ENCODE data around the gene PTPRT.

PTPRT gene

DNA sequence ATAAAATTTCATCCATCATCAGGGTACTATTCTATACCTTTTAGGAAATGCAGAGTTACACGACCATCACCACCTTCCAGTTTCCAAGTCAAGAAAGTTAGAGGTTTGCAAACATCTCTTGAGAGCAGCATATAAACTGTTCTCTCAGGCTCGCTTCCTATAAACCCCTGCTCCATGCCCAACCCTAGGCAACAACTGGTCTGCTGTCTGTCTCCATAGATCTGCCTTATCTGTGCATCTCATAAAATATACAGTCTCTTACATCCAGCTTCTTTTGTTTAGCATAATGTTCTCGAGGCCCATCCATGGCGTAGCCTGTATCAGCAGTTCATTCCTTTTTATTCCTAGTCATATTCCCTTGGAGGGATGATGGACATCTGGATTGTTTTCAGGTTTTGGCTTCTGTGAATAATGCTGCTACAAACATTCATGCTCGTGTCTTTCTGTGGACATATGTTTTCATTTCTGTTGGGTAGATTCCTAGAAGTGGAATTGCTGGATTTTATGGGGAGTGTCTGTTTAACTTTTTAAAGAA is 6.1 kb downstream of the PTPRT start:
- H3K27ac ChIP-seq (ENCODE audit: extremely low read depth, low read depth, low read length) = no peak overlapping the region
- POLR2A ChIA-PET = no interaction called here
- H3K9me3 ChIP-seq (ENCODE audit: control insufficient read depth, insufficient read depth, low read depth, low read length) = no peaks in the 10 kb centered on the region
- H3K36me3 ChIP-seq (ENCODE audit: control insufficient read depth in 2 of 2, insufficient read depth in 1 of 2, low read length in 2 of 2) = no peaks in the 10 kb centered on the region
- no peaks in the 10 kb centered on the region for H3K4me1 ChIP-seq (ENCODE audit: control insufficient read depth, insufficient read depth, low read length)
- no peak for TF ChIP-seq ZNF791 (tag by site-specific recombination; IDR thresholded peaks at IDR 0.05)
- TF ChIP-seq, protein P1, sequence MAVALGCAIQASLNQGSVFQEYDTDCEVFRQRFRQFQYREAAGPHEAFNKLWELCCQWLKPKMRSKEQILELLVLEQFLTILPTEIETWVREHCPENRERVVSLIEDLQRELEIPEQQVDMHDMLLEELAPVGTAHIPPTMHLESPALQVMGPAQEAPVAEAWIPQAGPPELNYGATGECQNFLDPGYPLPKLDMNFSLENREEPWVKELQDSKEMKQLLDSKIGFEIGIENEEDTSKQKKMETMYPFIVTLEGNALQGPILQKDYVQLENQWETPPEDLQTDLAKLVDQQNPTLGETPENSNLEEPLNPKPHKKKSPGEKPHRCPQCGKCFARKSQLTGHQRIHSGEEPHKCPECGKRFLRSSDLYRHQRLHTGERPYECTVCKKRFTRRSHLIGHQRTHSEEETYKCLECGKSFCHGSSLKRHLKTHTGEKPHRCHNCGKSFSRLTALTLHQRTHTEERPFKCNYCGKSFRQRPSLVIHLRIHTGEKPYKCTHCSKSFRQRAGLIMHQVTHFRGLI (tag by site-specific recombination; IDR thresholded peaks at IDR 0.05) = peak; percentile 92
- TF ChIP-seq MYNN (tag by site-specific recombination; IDR thresholded peaks at IDR 0.05; ENCODE audit: borderline replicate concordance) = no peak
- no peak for TF ChIP-seq ZBTB48 (tag by site-specific recombination; IDR thresholded peaks at IDR 0.05)
- TF ChIP-seq, protein P2, sequence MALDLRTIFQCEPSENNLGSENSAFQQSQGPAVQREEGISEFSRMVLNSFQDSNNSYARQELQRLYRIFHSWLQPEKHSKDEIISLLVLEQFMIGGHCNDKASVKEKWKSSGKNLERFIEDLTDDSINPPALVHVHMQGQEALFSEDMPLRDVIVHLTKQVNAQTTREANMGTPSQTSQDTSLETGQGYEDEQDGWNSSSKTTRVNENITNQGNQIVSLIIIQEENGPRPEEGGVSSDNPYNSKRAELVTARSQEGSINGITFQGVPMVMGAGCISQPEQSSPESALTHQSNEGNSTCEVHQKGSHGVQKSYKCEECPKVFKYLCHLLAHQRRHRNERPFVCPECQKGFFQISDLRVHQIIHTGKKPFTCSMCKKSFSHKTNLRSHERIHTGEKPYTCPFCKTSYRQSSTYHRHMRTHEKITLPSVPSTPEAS (tag by site-specific recombination; IDR thresholded peaks at IDR 0.05) = no peak
- no peak overlapping the region for H3K4me3 ChIP-seq (ENCODE audit: low read depth, low read length)
- CTCF ChIA-PET = no interaction called here

DNA sequence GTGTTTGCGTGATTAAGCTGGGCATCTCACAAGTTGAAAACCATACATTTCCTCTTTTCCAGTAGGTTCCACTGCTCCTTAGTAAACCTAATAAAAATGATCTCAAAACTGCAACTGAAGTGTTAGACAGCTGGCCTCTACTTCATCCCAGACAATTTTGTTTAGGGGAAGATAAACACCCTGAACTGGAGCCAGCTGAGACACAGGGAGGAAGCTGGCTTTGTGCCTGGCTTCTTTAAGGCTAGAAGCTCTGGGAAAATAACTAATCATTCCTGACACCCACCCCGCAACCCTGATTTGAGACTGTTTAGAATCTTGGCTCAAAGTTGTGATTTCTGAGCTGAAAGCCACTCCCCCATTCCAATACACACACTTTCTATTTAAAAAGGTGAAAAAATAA is 11.6 kb downstream of the PTPRT start:
- Histone ChIP-seq H3K27ac (ENCODE audit: extremely low read depth, low read depth, low read length) (no peak overlapping the region), H3K36me3 (ENCODE audit: control insufficient read depth in 2 of 2, insufficient read depth in 1 of 2, low read length in 2 of 2) (no peaks in the 10 kb centered on the region), H3K4me1 (ENCODE audit: control insufficient read depth, insufficient read depth, low read length) (no peaks in the 10 kb centered on the region), H3K4me3 (ENCODE audit: low read depth, low read length) (no peak overlapping the region), H3K9me3 (ENCODE audit: control insufficient read depth, insufficient read depth, low read depth, low read length) (no peaks in the 10 kb centered on the region)
- ChIA-PET POLR2A (no interaction called here), CTCF (no interaction called here)
- TF ChIP-seq ZNF558 (tag by site-specific recombination; IDR thresholded peaks at IDR 0.05) (no peak), ZNF544 (tag by site-specific recombination; IDR thresholded peaks at IDR 0.05) (no peak), ZNF211 (tag by site-specific recombination; IDR thresholded peaks at IDR 0.05; ENCODE audit: low read depth) (no peak), ZNF248 (tag by site-specific recombination; IDR thresholded peaks at IDR 0.05) (no peak), ZIC2 (tag by site-specific recombination; IDR thresholded peaks at IDR 0.05) (no peak), BCL11A (tag by site-specific recombination; IDR thresholded peaks at IDR 0.05; ENCODE audit: low read depth) (no peak), ZNF175 (tag by site-specific recombination; IDR thresholded peaks at IDR 0.05) (no peak), ZFHX2 (tag by site-specific recombination; conservative IDR thresholded peaks at IDR 0.05) (no peak), ZNF10 (tag by site-specific recombination; IDR thresholded peaks at IDR 0.05) (no peak), ZNF335 (tag by site-specific recombination; conservative IDR thresholded peaks at IDR 0.05) (no peak), ZNF776 (tag by site-specific recombination; IDR thresholded peaks at IDR 0.05; ENCODE audit: borderline replicate concordance) (no peak), YY2 (tag by site-specific recombination; IDR thresholded peaks at IDR 0.05) (no peak), ZNF510 (tag by site-specific recombination; IDR thresholded peaks at IDR 0.05; ENCODE audit: insufficient replicate concordance) (no peak)
- TF ChIP-seq, protein P3, sequence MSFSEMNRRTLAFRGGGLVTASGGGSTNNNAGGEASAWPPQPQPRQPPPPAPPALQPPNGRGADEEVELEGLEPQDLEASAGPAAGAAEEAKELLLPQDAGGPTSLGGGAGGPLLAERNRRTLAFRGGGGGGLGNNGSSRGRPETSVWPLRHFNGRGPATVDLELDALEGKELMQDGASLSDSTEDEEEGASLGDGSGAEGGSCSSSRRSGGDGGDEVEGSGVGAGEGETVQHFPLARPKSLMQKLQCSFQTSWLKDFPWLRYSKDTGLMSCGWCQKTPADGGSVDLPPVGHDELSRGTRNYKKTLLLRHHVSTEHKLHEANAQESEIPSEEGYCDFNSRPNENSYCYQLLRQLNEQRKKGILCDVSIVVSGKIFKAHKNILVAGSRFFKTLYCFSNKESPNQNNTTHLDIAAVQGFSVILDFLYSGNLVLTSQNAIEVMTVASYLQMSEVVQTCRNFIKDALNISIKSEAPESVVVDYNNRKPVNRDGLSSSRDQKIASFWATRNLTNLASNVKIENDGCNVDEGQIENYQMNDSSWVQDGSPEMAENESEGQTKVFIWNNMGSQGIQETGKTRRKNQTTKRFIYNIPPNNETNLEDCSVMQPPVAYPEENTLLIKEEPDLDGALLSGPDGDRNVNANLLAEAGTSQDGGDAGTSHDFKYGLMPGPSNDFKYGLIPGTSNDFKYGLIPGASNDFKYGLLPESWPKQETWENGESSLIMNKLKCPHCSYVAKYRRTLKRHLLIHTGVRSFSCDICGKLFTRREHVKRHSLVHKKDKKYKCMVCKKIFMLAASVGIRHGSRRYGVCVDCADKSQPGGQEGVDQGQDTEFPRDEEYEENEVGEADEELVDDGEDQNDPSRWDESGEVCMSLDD (tag by site-specific recombination; IDR thresholded peaks at IDR 0.05) = no peak
- TF ChIP-seq, protein P4, sequence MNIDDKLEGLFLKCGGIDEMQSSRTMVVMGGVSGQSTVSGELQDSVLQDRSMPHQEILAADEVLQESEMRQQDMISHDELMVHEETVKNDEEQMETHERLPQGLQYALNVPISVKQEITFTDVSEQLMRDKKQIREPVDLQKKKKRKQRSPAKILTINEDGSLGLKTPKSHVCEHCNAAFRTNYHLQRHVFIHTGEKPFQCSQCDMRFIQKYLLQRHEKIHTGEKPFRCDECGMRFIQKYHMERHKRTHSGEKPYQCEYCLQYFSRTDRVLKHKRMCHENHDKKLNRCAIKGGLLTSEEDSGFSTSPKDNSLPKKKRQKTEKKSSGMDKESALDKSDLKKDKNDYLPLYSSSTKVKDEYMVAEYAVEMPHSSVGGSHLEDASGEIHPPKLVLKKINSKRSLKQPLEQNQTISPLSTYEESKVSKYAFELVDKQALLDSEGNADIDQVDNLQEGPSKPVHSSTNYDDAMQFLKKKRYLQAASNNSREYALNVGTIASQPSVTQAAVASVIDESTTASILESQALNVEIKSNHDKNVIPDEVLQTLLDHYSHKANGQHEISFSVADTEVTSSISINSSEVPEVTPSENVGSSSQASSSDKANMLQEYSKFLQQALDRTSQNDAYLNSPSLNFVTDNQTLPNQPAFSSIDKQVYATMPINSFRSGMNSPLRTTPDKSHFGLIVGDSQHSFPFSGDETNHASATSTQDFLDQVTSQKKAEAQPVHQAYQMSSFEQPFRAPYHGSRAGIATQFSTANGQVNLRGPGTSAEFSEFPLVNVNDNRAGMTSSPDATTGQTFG (tag by site-specific recombination; IDR thresholded peaks at IDR 0.05; ENCODE audit: borderline replicate concordance) = no peak
- TF ChIP-seq, protein P5, sequence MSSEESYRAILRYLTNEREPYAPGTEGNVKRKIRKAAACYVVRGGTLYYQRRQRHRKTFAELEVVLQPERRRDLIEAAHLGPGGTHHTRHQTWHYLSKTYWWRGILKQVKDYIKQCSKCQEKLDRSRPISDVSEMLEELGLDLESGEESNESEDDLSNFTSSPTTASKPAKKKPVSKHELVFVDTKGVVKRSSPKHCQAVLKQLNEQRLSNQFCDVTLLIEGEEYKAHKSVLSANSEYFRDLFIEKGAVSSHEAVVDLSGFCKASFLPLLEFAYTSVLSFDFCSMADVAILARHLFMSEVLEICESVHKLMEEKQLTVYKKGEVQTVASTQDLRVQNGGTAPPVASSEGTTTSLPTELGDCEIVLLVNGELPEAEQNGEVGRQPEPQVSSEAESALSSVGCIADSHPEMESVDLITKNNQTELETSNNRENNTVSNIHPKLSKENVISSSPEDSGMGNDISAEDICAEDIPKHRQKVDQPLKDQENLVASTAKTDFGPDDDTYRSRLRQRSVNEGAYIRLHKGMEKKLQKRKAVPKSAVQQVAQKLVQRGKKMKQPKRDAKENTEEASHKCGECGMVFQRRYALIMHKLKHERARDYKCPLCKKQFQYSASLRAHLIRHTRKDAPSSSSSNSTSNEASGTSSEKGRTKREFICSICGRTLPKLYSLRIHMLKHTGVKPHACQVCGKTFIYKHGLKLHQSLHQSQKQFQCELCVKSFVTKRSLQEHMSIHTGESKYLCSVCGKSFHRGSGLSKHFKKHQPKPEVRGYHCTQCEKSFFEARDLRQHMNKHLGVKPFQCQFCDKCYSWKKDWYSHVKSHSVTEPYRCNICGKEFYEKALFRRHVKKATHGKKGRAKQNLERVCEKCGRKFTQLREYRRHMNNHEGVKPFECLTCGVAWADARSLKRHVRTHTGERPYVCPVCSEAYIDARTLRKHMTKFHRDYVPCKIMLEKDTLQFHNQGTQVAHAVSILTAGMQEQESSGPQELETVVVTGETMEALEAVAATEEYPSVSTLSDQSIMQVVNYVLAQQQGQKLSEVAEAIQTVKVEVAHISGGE (tag by site-specific recombination; conservative IDR thresholded peaks at IDR 0.05; ENCODE audit: low read depth) = no peak
